ENCODE measurements around the gene GPATCH2.
"Not testable (repeated sequence)": the region's sequence is repeated elsewhere in the genome, so short reads cannot be mapped to it uniquely, and the experiment has no call there.

GPATCH2 gene

GRCh38 chr1:217630711-217631591 lies at the start of gene GPATCH2, which contains the start of gene SPATA17:
GPATCH2 (minus strand) TSS chr1:217631090; CDS start chr1:217630971, 119 bp downstream.
SPATA17 (plus strand) TSS chr1:217631344; CDS start chr1:217631379, 35 bp downstream.
- peak; percentile 79 for DNase-seq

- DNase-seq: no peak
These were observed 43.3 kb upstream of the GPATCH2 start for GRCh38 chr1:217674028-217674729.

GRCh38 chr1:217673387-217673786 lies 42.5 kb upstream of the GPATCH2 start:
- no peak for DNase-seq

GRCh38 chr1:217668351-217668940 lies 37.6 kb upstream of the GPATCH2 start:
- DNase-seq: no peak

- DNase-seq: no peak
These were observed 30.5 kb upstream of the GPATCH2 start for GRCh38 chr1:217661407-217661806.

GRCh38 chr1:217660353-217661062 lies 29.6 kb upstream of the GPATCH2 start:
- DNase-seq: no peak

GRCh38 chr1:217650674-217651073 lies 19.8 kb upstream of the GPATCH2 start:
- no peak for DNase-seq

- no peak for DNase-seq
These were observed 16.9 kb upstream of the GPATCH2 start for GRCh38 chr1:217647791-217648190.

- DNase-seq: no peak
These were observed 11.6 kb upstream of the GPATCH2 start for GRCh38 chr1:217642455-217642854.

- no peak for DNase-seq
These were observed 3.5 kb downstream of the GPATCH2 start for GRCh38 chr1:217627431-217627830.

GRCh38 chr1:217626321-217626720 lies 4.6 kb downstream of the GPATCH2 start:
- no peak for DNase-seq

GRCh38 chr1:217622042-217622441 lies 8.8 kb downstream of the GPATCH2 start:
- DNase-seq: no peak

- DNase-seq: no peak
These were observed 10.1 kb downstream of the GPATCH2 start for GRCh38 chr1:217620814-217621213.

- DNase-seq: no peak
These were observed 13.8 kb downstream of the GPATCH2 start for GRCh38 chr1:217617126-217617525.

GRCh38 chr1:217614200-217614712 lies 16.6 kb downstream of the GPATCH2 start:
- no peak for DNase-seq

GRCh38 chr1:217605390-217605789 lies 25.5 kb downstream of the GPATCH2 start:
- DNase-seq: no peak

GRCh38 chr1:217602380-217602779 lies 28.5 kb downstream of the GPATCH2 start:
- no peak for DNase-seq

GRCh38 chr1:217599154-217599553 lies 31.7 kb downstream of the GPATCH2 start:
- DNase-seq: no peak

- DNase-seq: no peak
These were observed 40.3 kb downstream of the GPATCH2 start for GRCh38 chr1:217590598-217590997.

- DNase-seq: no peak
These were observed 44.3 kb downstream of the GPATCH2 start for GRCh38 chr1:217586586-217586985.

- no peak for DNase-seq
These were observed 45.3 kb downstream of the GPATCH2 start for GRCh38 chr1:217585577-217585976.

- not testable (repeated sequence) for DNase-seq
These were observed 46.5 kb downstream of the GPATCH2 start for GRCh38 chr1:217584286-217584811.

Data from NCI-H748 treated with DMSO at 0.1 percent for 48 hours (cell line).